HG03039 (cell line): ENCODE results near the gene KLHDC1.
"Not testable (repeated sequence)": the region's sequence is repeated elsewhere in the genome, so short reads cannot be mapped to it uniquely, and the experiment has no call there.

Experiments used
- ATAC-seq: cut with Tn5 transposase; IDR thresholded peaks from one replicate; pipeline ENCODE4 v1.9.1; 2021; ENCODE audit warnings: mild to moderate bottlenecking, moderate library complexity; ENCODE audit not compliant: unreplicated experiment

The KLHDC1 gene

DNA sequence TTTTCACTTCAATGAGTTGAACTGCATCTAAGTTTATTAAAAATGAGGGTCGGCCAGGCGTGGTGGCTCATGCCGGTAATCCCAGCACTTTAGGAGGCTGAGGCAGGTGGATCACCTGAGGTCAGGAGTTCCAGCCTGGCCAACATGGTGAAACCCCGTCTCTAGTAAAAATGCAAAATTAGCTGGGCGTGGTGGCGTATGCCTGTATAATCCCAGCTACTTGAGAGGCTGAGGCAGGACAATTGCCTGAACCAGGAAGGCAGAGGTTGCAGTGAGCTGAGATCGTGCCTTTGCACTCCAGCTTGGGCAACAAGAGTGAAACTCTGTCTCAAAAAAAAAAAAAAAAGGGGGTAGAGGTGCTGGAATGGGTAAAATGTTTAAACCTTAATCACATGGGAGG is 88.1 kb downstream of the KLHDC1 start:
- not testable (repeated sequence) for ATAC-seq

DNA sequence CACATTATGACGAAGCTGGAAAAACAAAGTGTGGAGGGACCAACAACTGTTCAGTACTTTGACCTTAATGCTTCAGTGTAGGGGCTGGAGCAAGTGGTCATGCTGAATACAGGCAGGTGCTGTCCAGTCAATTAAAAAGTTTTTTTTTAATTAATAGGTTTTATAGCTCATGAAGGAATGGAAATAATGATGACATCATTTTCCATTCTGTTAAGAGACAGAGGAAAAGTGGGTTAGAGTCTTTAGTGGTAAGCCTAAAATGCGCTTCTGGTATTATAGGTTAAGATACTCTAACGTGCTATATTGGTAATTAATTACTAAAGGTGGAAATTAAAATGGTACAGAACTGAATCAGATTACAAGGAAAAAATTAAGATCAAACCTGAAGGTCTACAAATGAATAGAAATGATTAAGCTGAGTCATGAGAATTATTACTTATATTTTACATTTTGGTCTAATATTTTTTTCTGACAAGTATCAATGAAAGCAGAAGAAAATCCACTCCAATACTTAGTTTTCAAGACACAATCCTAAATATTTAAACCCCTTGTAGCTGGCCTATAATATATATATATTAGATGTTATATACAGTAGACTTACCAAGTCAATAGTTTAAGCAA is 90.6 kb downstream of the KLHDC1 start:
- ATAC-seq, result no peak

- ATAC-seq, result no peak
Observed at GRCh38 chr14:49786315-49786714, 93.4 kb downstream of the KLHDC1 start.

DNA sequence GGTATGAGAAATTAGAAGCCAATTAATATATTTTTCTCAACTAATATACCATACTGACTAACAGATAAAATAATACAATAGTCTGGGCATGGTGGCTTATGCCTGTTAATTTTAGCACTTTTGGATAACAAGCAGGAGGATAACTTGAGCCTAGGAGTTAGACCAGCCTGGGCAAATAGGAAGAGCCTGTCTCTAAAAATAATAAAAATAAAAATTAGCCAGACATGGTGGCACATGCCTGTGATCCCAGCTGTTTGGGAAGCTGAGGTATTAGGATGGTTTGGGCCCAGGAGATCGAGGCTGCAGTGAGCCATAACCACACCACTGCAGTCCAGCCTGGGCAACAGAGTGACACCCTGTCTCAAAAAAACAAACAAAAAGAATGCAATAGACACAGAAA is 99.7 kb downstream of the KLHDC1 start:
- ATAC-seq, result no peak

- ATAC-seq, result no peak
Observed at GRCh38 chr14:49796025-49796424, 103.1 kb downstream of the KLHDC1 start.
